Measurements from ENCODE around the gene FGF5.

Gene FGF5

DNA sequence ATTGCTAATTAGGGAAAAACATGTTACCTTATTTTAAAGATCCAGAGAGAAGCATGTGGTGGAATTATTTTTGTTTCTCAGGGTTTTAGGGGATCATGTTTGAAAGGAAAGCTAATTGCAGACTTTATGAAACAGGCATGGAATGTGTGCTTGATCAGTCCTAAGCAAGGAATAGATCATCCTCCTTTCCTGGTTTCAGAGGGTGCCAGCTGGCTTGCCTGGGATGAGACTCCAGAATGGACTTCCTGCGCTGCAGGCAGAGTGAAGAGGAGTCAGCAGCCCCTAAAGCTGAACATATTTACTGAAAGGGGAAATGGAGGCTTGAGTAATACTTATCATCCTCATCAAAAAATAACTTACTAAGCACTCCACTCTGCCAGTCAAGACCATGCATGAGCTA, 13.3 kb downstream of the FGF5 start:
- TF ChIP-seq CEBPB (IDR thresholded peaks at IDR 0.05) (no peak), NFIC (IDR thresholded peaks at IDR 0.05) (no peak), EGR1 (IDR thresholded peaks at IDR 0.05) (no peak), YY1 (IDR thresholded peaks at IDR 0.05; ENCODE audit: low read depth) (no peak), TCF12 (IDR thresholded peaks at IDR 0.05; ENCODE audit: low read depth) (no peak), CREB1 (IDR thresholded peaks at IDR 0.05; ENCODE audit: low read depth) (no peak), FOXM1 (IDR thresholded peaks at IDR 0.05; ENCODE audit: borderline replicate concordance, low read depth) (no peak), TAF1 (IDR thresholded peaks at IDR 0.05; ENCODE audit: low read depth) (no peak), EP300 (IDR thresholded peaks at IDR 0.05; ENCODE audit: borderline replicate concordance) (no peak), RAD21 (IDR thresholded peaks at IDR 0.05; ENCODE audit: low read depth) (no peak)
- TF ChIP-seq, protein P1, sequence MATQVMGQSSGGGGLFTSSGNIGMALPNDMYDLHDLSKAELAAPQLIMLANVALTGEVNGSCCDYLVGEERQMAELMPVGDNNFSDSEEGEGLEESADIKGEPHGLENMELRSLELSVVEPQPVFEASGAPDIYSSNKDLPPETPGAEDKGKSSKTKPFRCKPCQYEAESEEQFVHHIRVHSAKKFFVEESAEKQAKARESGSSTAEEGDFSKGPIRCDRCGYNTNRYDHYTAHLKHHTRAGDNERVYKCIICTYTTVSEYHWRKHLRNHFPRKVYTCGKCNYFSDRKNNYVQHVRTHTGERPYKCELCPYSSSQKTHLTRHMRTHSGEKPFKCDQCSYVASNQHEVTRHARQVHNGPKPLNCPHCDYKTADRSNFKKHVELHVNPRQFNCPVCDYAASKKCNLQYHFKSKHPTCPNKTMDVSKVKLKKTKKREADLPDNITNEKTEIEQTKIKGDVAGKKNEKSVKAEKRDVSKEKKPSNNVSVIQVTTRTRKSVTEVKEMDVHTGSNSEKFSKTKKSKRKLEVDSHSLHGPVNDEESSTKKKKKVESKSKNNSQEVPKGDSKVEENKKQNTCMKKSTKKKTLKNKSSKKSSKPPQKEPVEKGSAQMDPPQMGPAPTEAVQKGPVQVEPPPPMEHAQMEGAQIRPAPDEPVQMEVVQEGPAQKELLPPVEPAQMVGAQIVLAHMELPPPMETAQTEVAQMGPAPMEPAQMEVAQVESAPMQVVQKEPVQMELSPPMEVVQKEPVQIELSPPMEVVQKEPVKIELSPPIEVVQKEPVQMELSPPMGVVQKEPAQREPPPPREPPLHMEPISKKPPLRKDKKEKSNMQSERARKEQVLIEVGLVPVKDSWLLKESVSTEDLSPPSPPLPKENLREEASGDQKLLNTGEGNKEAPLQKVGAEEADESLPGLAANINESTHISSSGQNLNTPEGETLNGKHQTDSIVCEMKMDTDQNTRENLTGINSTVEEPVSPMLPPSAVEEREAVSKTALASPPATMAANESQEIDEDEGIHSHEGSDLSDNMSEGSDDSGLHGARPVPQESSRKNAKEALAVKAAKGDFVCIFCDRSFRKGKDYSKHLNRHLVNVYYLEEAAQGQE (IDR thresholded peaks at IDR 0.05; ENCODE audit: low read depth): no peak

DNA sequence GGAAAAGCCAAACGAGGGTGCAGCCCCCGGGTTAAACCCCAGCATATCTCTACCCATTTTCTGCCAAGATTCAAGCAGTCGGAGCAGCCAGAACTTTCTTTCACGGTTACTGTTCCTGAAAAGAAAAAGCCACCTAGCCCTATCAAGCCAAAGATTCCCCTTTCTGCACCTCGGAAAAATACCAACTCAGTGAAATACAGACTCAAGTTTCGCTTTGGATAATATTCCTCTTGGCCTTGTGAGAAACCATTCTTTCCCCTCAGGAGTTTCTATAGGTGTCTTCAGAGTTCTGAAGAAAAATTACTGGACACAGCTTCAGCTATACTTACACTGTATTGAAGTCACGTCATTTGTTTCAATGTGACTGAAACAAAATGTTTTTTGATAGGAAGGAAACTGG, 20.0 kb downstream of the FGF5 start:
- TF ChIP-seq, protein P1 (IDR thresholded peaks at IDR 0.05; ENCODE audit: low read depth): no peak
- TF ChIP-seq TEAD4 (IDR thresholded peaks at IDR 0.05): no peak

DNA sequence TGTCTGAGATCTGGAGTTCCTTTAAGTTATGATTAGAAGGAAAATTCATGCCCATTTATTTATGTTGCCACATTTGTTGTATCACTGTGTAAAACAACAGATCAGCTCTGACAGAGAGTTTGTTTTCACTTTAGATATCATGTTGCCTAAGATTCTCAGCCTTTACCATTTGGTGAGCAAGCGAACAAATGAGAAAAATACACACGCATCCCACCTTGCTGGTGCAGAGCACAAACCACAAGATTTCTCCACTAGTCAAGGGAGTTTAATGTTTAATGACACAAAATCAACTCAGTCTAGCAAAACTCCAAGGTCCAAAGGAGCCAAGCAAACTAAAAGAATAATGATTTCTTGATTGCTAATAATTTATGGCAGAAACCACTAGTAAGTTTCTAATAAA, 27.7 kb downstream of the FGF5 start:
- TF ChIP-seq YY1 (IDR thresholded peaks at IDR 0.05; ENCODE audit: low read depth): no peak
- TF ChIP-seq, protein P1 (IDR thresholded peaks at IDR 0.05; ENCODE audit: low read depth): no peak
- TF ChIP-seq TCF12 (IDR thresholded peaks at IDR 0.05; ENCODE audit: low read depth): no peak
- no peak for TF ChIP-seq USF1 (IDR thresholded peaks at IDR 0.05)
- TF ChIP-seq, protein P2, sequence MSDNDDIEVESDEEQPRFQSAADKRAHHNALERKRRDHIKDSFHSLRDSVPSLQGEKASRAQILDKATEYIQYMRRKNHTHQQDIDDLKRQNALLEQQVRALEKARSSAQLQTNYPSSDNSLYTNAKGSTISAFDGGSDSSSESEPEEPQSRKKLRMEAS (IDR thresholded peaks at IDR 0.05): no peak
- TF ChIP-seq EP300 (IDR thresholded peaks at IDR 0.05; ENCODE audit: borderline replicate concordance): no peak
- no peak for TF ChIP-seq RAD21 (IDR thresholded peaks at IDR 0.05; ENCODE audit: low read depth)

DNA sequence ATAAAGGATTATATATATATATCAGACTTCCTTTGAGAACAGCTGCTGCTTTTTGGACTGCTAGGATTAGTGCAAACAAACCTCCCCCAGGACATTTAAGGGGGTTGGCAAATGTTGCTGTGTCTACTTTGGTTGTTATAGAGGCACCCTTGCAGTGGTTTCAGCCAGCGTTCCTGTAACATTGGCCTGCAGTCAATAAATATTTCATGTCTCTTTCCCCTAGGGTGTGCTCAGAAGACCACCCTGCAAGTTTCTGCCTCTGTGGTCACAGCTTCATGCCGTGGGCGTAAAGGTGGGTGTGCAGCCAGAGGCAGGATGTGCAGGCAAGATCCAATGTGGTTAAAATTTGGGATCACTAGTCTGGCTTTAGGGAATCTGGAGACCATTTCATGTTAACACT, 28.9 kb downstream of the FGF5 start:
- TF ChIP-seq ZBTB7A (IDR thresholded peaks at IDR 0.05; ENCODE audit: low read depth): no peak
- no peak for TF ChIP-seq YY1 (IDR thresholded peaks at IDR 0.05; ENCODE audit: low read depth)
- no peak for TF ChIP-seq CREB1 (IDR thresholded peaks at IDR 0.05; ENCODE audit: low read depth)
- no peak for TF ChIP-seq TAF1 (IDR thresholded peaks at IDR 0.05; ENCODE audit: low read depth)
- TF ChIP-seq TEAD4 (IDR thresholded peaks at IDR 0.05): no peak
- no peak for TF ChIP-seq EGR1 (IDR thresholded peaks at IDR 0.05)
- TF ChIP-seq, protein P2 (IDR thresholded peaks at IDR 0.05): no peak
- TF ChIP-seq NFIC (IDR thresholded peaks at IDR 0.05): no peak
- no peak for TF ChIP-seq TCF12 (IDR thresholded peaks at IDR 0.05; ENCODE audit: low read depth)
- no peak for TF ChIP-seq USF1 (IDR thresholded peaks at IDR 0.05)
- TF ChIP-seq CEBPB (IDR thresholded peaks at IDR 0.05): no peak
- no peak for TF ChIP-seq FOXM1 (IDR thresholded peaks at IDR 0.05; ENCODE audit: borderline replicate concordance, low read depth)
- TF ChIP-seq EP300 (IDR thresholded peaks at IDR 0.05; ENCODE audit: borderline replicate concordance): no peak
- TF ChIP-seq, protein P1 (IDR thresholded peaks at IDR 0.05; ENCODE audit: low read depth): no peak
- no peak for TF ChIP-seq RAD21 (IDR thresholded peaks at IDR 0.05; ENCODE audit: low read depth)

Measured in Ishikawa (cell line).